HL-60/S4 (cell line): ENCODE results near the gene LZTS2.

ENCODE experiments used
- in situ Hi-C: fragments of 300-500 bp; cut with MboI; formaldehyde crosslinking; loops from 2 replicates; pipeline ENCODE4 v1.14.3; 2022; ENCODE audit warnings: low sequenced_read_pairs

LZTS2 gene

DNA sequence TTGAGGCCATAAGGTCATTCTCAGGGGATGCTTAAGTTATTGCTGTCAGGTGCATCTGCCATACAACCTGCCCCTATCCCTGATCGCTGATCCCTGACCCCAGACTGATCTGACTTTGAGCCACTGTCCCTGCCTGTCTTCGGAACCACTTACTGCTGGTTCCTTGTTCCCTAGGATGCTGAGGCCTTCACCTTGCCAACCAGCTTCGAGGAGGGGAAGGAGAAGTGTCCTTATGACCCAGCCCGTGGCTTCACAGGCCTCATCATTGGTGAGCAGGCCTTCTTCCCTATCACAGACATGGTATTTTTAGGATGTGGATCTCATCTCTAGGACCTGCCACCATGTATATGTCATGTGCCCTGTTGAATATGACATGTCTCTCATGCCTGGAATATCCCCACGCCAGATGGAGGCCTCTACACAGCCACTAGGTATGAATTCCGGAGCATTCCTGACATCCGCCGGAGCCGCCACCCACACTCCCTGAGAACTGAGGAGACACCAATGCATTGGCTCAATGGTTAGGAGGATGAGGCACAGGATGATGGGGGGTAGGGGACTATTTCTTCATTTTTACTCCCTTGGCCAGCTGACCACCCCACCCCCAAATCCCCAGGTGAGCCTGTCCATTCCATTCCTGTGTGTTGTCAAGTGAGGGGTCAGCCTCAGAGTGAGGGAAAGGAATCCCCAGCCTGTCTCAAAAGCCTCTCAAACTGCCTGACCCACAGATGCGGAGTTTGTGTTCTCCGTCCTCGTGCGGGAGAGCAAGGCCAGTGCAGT lies 21.3 kb upstream of the LZTS2 start:
- in situ Hi-C loops, result no loop called here

DNA sequence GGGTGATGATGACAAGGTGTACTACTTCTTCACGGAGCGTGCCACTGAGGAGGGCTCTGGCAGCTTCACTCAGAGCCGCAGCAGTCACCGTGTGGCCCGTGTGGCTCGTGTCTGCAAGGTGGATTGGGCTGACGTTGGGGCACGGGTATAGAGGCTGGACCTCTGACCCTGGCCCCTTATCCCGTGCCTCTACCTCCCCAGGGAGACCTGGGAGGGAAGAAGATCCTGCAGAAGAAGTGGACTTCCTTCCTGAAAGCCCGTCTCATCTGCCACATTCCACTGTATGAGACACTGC lies 20.8 kb upstream of the LZTS2 start:
- in situ Hi-C loops, result no loop called here

DNA sequence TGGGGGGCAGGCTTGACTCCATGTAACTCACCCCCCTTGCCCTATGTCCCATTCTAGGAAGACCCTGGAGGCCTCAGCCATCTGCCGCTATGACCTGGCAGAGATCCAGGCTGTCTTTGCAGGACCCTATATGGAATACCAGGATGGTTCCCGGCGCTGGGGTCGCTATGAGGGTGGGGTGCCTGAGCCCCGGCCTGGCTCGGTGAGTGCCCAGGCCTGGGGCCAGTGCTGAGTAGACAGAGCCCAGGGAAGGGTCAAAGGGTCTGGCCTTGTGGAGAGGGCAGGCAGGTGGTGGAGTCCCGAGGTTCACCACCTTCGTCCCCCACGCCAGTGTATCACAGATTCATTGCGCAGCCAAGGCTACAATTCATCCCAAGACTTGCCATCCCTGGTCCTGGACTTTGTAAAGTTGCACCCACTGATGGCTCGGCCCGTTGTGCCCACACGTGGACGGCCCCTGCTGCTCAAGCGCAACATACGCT lies 19.8 kb upstream of the LZTS2 start:
- in situ Hi-C loops, result no loop called here

DNA sequence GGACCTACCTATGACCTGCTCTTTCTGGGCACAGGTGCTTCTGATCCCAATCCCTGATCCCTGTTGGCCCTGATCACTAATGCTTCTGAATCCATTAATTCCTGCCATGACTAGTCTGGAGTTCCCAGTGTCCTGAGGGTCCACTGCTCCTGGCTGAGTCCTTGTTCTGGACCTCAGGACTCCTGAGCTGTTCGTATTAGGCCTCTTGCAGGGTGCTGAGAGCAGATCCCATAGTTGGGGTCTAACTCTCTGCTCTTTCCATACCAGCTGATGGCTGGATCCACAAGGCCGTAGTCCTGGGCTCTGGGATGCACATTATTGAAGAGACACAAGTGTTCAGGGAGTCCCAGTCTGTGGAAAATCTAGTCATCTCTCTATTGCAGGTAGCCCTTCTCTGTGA lies 19.3 kb upstream of the LZTS2 start:
- in situ Hi-C loops, result no loop called here

DNA sequence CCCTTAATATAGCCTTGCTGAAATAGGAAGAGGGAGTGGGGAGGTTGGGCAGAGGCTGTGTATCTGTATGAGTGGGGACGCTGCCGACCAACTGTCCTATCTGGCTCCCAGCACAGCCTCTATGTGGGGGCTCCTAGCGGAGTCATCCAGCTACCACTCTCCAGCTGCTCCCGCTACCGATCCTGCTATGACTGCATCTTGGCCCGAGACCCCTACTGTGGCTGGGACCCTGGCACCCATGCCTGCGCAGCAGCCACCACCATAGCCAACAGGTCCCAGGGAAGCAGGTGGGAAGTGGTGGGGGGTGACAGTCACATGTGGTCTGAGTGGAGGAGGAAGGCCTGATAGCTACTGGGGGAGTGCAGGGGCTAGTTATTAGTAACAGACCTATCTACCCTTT lies 18.9 kb upstream of the LZTS2 start:
- in situ Hi-C loops, result no loop called here

DNA sequence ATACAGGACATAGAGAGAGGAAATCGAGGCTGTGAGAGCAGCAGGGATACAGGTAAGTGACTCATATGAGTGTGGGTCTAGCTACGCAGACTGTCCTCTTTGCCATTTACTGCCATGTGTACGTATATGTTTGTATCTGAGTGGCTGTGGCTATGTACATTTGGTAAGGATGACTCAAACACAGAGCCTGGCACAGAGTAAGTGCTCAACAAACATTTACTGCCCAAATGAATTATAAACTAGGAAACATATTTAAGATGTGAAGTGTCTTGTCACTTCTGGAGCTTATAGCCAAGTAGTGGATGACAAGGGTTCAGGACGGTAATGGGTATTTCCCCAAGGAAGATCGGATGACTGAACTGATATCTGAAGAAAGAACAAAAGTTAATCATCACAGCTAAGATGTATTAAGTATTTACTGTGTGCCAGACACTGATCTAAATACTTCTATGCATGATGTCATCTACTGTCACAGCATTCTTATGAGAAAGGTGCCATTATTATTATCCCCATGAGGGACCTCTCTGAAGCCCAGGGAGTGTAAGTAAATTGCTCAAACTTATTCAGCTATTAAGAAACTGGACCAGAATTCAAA lies 18.3 kb upstream of the LZTS2 start:
- in situ Hi-C loops, result no loop called here

DNA sequence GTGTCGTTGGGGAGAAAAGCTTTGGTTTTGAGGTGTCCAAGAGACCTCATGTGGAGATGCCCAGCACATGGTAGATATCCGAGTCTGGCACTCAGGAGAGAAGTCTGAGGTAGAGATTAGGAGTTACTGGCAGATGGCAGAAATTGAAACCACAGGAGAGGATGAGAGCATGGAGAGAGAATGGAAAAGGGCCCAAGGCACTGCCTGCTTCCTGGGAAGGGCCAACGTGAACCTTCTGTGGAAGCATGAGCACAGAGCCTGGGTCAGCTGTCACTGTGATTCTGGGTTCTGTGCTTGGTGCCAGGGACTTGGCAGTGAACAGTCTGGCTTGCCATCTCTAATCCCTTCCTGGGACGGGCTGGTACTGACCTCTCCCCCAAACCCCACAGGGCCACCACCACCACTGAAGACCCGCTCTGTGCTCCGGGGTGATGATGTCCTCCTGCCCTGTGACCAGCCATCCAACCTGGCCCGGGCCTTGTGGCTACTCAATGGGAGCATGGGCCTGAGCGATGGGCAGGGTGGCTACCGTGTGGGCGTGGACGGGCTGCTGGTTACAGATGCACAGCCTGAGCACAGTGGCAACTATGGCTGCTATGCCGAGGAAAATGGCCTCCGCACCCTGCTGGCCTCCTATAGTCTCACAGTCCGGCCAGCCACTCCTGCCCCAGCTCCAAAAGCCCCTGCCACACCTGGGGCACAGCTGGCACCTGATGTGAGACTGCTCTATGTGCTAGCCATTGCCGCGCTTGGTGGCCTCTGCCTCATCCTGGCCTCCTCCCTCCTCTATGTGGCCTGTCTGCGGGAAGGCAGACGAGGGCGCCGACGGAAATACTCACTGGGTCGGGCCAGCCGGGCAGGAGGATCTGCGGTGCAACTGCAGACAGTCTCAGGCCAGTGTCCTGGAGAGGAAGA lies 16.4 kb upstream of the LZTS2 start:
- in situ Hi-C loops, result no loop called here

DNA sequence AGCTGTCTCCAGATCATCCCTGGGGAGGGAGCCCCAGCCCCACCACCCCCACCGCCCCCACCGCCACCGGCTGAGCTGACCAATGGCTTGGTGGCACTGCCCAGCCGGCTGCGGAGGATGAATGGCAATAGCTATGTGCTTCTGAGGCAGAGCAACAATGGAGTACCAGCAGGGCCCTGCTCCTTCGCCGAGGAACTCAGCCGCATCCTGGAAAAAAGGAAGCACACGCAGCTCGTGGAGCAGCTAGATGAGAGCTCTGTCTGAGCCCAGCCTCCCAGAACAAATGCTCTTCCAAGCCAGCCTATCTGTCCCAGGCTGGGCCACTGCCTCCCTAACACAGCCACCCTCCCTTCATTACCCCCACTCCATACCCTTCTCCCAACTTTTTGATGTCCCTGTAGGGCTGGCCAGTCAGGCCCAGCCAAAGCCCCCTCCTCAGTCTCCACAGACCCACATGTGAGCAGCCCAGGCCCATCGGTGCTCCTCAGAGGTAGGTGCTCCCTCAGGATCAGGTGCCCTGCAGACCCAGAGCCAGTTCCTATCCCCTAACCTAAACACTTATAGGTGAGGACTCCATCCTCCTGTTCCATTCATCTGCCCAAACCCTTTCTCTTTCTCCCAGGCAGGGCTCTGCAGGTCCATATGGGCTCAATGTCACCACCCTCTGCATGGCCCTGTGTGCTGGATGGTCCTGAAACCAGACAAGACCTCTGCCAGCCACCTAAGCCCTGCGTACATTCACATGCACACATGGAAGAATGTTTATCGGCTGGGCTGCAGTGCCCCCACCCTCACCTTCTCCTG lies 15.5 kb upstream of the LZTS2 start:
- in situ Hi-C loops, result no loop called here

DNA sequence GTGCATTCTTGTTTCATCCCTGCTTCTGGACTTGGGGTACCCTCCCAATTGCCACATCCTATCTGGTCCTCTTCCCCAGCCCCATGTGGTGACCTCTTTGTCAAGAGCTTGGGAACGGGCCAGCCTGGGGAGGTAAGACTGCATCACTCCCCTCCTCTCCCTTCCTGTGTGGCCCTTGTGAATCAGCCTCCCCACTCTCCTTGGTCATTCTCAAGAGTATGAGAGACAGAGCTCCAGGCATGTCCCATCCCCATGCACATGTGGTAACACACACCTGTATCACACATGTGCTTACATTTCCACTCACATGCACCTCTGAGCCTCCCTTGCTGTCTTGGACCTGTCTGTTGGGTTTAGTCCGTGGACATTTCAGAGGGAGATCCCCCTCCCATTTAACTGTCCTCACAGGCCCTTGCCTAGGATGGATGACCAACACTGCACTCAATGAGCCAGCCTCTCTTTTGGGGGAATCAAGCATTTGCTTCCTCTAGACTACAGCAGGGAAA lies 14.9 kb upstream of the LZTS2 start:
- in situ Hi-C loops, result no loop called here

DNA sequence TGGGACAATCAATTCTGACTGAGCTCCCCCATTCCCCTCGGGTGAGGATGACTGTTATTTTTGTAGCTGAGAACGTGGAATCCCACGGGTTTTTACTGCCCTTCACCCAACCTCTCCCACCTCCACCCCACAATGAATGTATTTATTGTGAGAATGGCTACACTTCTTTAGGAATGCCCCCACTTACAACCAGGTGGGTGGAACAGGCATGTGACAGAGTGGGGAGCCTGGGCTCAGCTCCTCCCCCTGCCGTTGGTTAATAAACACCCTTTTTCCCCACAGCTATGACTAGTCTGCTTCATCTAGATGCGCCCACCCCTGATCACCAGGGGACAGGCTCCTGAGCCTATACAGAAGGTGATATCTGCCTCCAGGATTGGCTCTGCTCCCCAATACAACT lies 14.3 kb upstream of the LZTS2 start:
- in situ Hi-C loops, result no loop called here

DNA sequence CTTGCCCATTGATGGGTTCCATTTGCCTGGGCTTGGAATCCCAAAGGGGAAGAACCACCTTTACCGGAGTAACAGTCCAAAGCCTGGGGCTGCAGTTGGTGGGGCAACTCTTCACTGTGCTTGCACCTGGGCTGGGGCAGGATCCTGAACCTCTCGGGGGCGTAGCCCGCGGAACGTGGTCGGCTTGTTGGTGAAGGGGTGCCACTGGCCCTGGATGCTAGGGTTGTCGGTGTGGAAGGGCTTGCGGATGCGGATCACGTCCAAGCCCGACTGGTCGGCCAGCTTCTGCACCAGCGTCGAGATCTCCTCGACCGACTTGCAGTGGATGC lies 13.0 kb upstream of the LZTS2 start:
- in situ Hi-C loops, result no loop called here

DNA sequence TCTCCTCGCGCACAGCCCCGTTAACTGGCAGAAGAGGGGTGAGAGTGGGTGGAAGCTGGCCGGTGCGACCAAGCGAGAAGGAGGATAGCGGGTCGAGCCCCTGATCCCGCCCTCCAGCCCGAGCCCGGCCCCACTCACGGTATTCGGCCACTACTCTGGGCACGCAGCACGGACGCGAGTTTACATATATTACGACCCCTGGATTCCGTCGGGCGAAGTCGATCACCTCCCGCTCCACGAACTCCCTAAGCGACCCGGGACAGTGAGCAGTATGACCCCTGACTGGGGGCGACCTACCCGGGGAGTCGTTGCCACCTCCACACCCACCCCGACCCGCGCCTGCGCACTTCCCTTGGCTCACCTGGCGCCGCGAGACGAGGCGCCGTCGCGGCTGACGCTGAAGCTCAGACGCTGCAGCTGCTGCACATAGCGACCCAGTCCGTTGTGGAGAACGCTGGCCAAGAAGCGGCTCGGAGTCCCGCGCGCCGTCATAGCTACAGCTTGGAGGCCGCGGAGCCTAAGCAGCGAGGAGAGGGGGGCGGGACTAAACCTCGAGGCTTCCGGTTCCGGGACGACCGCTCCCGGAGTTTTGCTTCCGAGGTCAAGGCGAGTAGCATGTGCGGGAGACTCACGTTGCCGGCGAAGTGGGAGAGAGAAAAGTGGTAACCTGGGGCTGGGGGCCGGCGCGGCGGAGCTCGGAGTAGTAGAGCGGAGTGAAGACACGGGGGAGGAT lies 12.5 kb upstream of the LZTS2 start, which contains the start of the genes MRPL43 and TWNK:
MRPL43 (minus strand) TSS at position 546 of the 733 bp plus-strand sequence; CDS start at position 492, 54 bp downstream.
TWNK (plus strand) TSS at position 592 of the 733 bp plus-strand sequence. CDS start 668 bp downstream, outside the sequence.
- in situ Hi-C loops, result no loop called here

DNA sequence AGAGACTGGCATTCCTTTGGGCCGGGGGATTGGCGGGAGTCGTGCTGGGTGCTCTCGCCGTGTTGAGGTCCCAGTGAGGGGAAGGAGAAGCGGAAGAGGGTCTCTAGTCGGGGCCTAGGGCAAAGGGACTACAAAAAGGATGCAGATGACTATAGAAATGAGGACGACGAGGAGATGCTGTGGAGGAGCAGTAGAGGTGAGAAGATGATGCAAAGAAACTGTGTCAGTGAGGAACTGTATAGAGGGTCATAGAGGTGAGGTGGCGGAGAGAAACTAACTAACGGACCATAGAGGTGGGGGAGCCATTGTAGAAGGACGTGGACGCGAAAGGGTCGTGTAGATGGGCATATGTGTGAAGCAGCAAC lies 11.9 kb upstream of the LZTS2 start:
- in situ Hi-C loops, result no loop called here

DNA sequence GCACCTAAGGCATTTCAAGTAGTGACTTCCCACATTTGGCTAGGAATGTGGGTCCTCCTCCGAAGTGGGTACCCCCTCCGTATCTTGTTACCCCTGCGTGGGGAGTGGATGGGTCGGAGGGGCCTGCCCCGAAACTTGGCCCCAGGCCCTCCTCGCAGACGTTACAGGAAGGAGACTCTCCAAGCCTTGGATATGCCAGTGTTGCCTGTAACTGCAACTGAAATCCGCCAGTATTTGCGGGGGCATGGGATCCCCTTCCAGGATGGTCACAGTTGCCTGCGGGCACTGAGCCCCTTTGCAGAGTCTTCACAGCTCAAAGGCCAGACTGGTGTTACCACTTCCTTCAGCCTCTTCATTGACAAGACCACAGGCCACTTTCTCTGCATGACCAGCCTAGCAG lies 11.4 kb upstream of the LZTS2 start:
- in situ Hi-C loops, result no loop called here

DNA sequence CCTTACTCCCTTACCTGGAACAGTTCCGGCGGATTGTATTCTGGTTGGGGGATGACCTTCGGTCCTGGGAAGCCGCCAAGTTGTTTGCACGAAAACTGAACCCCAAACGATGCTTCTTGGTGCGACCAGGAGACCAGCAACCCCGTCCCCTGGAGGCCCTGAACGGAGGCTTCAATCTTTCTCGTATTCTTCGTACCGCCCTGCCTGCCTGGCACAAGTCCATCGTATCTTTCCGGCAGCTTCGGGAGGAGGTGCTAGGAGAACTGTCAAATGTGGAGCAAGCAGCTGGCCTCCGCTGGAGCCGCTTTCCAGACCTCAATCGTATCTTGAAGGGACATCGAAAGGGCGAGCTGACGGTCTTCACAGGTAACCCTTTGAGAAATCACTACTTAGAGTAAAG lies 10.5 kb upstream of the LZTS2 start:
- in situ Hi-C loops, result no loop called here

DNA sequence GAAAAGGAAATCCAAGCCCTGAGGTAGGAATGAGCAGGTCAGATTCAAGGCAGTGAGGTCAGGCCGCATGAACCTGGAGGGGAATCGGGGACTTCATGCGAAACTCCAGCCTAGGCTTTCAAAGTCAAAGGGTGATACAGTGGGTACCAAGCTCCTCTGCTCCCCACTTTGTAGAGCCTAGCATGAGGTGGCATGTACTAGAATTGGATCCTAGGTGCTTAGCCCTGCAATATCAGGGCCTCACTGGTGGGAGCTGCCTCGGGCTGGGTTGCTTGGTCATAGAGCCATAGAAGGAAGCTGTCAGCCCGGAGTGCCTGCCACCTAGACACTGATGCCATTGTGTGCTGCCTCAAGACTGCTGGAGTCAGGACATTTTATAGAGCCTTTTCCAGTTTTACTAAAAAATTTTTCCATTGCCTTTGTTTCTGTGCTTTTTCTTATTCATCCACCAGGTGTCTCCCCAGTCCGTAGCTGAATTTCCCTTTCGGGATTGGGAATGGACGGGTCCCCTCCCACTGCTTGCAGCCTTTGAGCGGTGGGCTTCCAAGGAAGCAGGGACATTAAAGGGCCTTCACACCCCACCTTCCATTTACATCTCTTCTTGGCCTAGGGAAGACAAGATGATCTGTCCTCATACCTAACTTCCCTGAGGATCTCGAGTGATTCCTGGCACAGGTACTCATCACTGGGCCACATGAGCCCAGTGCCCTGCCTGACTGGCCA lies 5.5 kb upstream of the LZTS2 start:
- in situ Hi-C loops, result no loop called here

DNA sequence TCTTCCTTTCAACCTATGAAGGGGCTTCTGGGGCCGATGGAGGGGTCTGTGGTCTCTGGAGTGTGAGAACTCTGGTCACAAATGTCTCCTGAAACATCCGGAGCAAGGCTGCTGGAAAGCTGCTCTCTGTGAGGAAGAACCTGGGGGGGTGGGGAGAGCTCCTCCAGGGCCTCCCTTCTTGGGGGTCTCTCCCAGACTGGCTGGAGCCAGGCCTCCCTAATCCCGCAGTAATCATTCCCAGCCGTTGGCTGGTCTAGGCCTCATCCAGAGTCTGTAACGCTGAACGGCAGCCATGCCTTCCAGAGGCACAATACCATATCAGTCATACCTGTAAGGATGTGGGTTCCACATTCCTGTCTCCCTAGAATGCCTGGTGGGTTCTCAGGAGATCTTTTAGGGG lies 4.4 kb upstream of the LZTS2 start:
- in situ Hi-C loops, result no loop called here

DNA sequence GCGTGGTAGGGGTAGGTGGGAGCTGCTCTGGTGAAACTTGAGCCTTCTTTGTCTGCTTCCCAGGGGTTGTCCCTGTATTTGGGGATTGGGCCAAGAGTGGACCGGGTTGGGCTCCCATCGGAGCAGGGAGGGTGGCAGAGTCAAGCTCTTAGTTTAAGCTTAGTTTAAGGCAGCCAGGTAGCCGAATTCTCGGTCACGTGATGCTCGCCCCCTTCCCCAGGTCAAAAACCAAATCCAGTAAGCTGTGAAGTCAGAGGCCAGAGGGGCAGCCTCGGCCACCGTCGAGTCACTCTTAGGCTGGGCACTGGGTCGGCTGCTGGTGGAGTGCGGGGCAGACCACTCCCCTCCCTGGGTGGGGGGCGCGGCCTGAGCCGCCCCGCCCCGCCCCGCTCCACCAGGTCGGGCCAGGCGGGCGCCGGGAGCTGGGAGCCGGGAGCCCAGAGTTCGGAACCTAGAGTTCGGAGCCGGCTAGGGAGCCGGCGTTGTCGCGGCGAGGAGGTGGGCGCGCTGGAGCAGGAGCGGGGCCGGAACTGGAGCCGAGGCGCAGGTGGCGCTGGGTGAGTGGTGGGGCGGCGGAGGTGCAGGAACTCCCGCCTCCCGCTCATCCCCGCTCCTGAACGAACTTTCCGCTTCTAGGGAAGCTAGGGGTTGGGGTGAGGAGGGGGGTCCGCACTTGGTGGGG lies 2.8 kb upstream of the LZTS2 start:
- in situ Hi-C loops, result no loop called here
